Sigmoid colon (tissue), 7 donors: Measurements from ENCODE around the gene SLC39A11. TPM values are rescaled to one million over a fixed set of nuclear protein-coding genes. Genes with fewer than 3 reads are reported as not detected.

ENCODE experiments used
- DNase-seq: peaks from one replicate; pipeline ENCODE4 v3.0.0-alpha.2; 2019
- H3K27ac ChIP-seq, 4 donors: fragments of 200-600 bp; sonication (generic); one replicate each; pipeline ENCODE4 v1.5.1; 2016 to 2019; ENCODE audit warnings: mild to moderate bottlenecking in 1 of 4
- H3K27me3 ChIP-seq, 3 donors: fragments of 200-600 bp; sonication (generic); one replicate each; pipeline ENCODE4 v1.5.1; 2019; ENCODE audit warnings: mild to moderate bottlenecking in 1 of 3
- H3K36me3 ChIP-seq, 4 donors: fragments of 200-600 bp; sonication (generic); one replicate each; pipeline ENCODE4 v1.5.1; 2016 to 2019
- H3K4me1 ChIP-seq, 4 donors: fragments of 200-600 bp; sonication (generic); one replicate each; pipeline ENCODE4 v1.5.1; 2017 to 2019
- H3K4me3 ChIP-seq, 4 donors: fragments of 200-600 bp; sonication (generic); one replicate each; pipeline ENCODE4 v1.5.1; 2017 to 2019; ENCODE audit warnings: mild to moderate bottlenecking in 2 of 4, moderate library complexity in 1 of 4
- H3K9me3 ChIP-seq, 4 donors: fragments of 200-600 bp in 3 of 4; sonication (generic) in 3 of 4; one replicate each; pipeline versions ENCODE4 v1.5.1 to v1.6.1; 2013 to 2019
- CTCF ChIP-seq, 4 experiments: fragments of 450-650 bp in 3 of 4; fragments of 200-600 bp in 1 of 4; IDR thresholded peaks; one replicate each; pipeline ENCODE4 v1.5.1; 2016 to 2019; ENCODE audit warnings: antibody characterized with exemption in 4 of 4, mild to moderate bottlenecking in 3 of 4, moderate library complexity in 2 of 4
- EP300 ChIP-seq, 4 donors: sonication (generic); formaldehyde crosslinking; IDR thresholded peaks; one replicate each; pipeline ENCODE4 v1.6.1; 2017; ENCODE audit warnings: antibody characterized with exemption in 4 of 4
- POLR2A ChIP-seq, 2 donors: fragments of 450-650 bp; IDR thresholded peaks; one replicate each; pipeline ENCODE4 v1.6.1; 2016; ENCODE audit warnings: antibody characterized with exemption in 2 of 2, mild to moderate bottlenecking in 2 of 2, moderate library complexity in 2 of 2
- POLR2AphosphoS5 ChIP-seq, 4 donors: sonication (generic); formaldehyde crosslinking; IDR thresholded peaks; one replicate each; pipeline ENCODE4 v1.6.1; 2017; ENCODE audit warnings: antibody characterized with exemption in 4 of 4
- WGBS, 2 donors: extraction: QIAGEN DNeasy Blood & Tissue Kit; methylation state at CpG; one replicate each; pipeline ENCODE4 v1.1.7; 2013; 5-methylcytosine and 5-hydroxymethylcytosine counted together
- intact Hi-C: fragments of 100-400 bp; cut with DNase I; formaldehyde crosslinking; loops from one replicate; pipeline ENCODE4 v1.15.1; 2023
- polyA plus RNA-seq, 3 donors: library from polyadenylated mRNA; stranded (reverse); fragments of 200-250 nt; gene quantifications; one replicate each; pipeline ENCODE4 v1.2.3, GENCODE V29; 2013
- total RNA-seq, 4 donors: library from RNA; depleted of rRNA; stranded (reverse); fragments of >200 nt; gene quantifications; one replicate each; pipeline ENCODE4 v1.1.0, GENCODE V29; 2016
- donor health status: healthy with polysubstance abuse.
- donor health status: Bipolar disorder and iron deficiency.
- donor health status: healthy.

The SLC39A11 gene
- total and polyA plus RNA-seq, 7 donors = 7.6 to 16.4 (median 8.4) TPM

- no peak for TF ChIP-seq EP300 (IDR thresholded peaks at IDR 0.05)
- no peak for TF ChIP-seq POLR2A (IDR thresholded peaks at IDR 0.05)
- TF ChIP-seq CTCF (IDR thresholded peaks at IDR 0.05) = no peak
- TF ChIP-seq POLR2AphosphoS5 (IDR thresholded peaks at IDR 0.05) = no peak
- intact Hi-C loops = no loop called here
- peaks cover 0 to 4% (median under 1%) of the 10 kb centered on the region in 4 donors for H3K9me3 ChIP-seq
- H3K4me3 ChIP-seq = no peak overlapping the region
- H3K27me3 ChIP-seq = no peaks in the 10 kb centered on the region
- no peak overlapping the region for H3K27ac ChIP-seq
- 96 to 97% methylated on average over 5 of the region's 5 CpGs for WGBS, 2 donors
- no peaks in the 10 kb centered on the region for H3K36me3 ChIP-seq
- H3K4me1 ChIP-seq = no peaks in the 10 kb centered on the region
- DNase-seq = no peak
Measured at GRCh38 chr17:72838068-72838467, 254.4 kb downstream of the SLC39A11 start.

- intact Hi-C loops = no loop called here
- no peaks in the 10 kb centered on the region for H3K27me3 ChIP-seq
- WGBS, 2 donors = 76 to 91% methylated on average over 1 of the region's 1 CpG
Measured at GRCh38 chr17:72837335-72837734, 255.2 kb downstream of the SLC39A11 start.

GRCh38 chr17:72833128-72833765 lies 259.2 kb downstream of the SLC39A11 start:
- no peaks in the 10 kb centered on the region for H3K9me3 ChIP-seq
- intact Hi-C loops = no loop called here
- WGBS, 2 donors = 96% methylated on average over 4 of the region's 4 CpGs
- H3K4me1 ChIP-seq = no peaks in the 10 kb centered on the region
- DNase-seq = no peak
- no peaks in the 10 kb centered on the region for H3K36me3 ChIP-seq
- no peak overlapping the region for H3K4me3 ChIP-seq
- TF ChIP-seq POLR2AphosphoS5 (IDR thresholded peaks at IDR 0.05) (no peak), CTCF (IDR thresholded peaks at IDR 0.05) (no peak), POLR2A (IDR thresholded peaks at IDR 0.05) (no peak), EP300 (IDR thresholded peaks at IDR 0.05) (no peak)
- no peaks in the 10 kb centered on the region for H3K27me3 ChIP-seq
- H3K27ac ChIP-seq = no peak overlapping the region

More at GRCh38 chr17:72837335-72837734, 255.2 kb downstream of the SLC39A11 start:
- Histone ChIP-seq H3K36me3 (no peaks in the 10 kb centered on the region), H3K27ac (no peak overlapping the region), H3K4me3 (no peak overlapping the region), H3K4me1 (no peaks in the 10 kb centered on the region), H3K9me3 (peaks cover 0 to 4% (median under 1%) of the 10 kb centered on the region in 4 donors)
- no peak for DNase-seq
- TF ChIP-seq CTCF (IDR thresholded peaks at IDR 0.05) = no peak
- TF ChIP-seq POLR2A (IDR thresholded peaks at IDR 0.05) = no peak
- no peak for TF ChIP-seq EP300 (IDR thresholded peaks at IDR 0.05)
- TF ChIP-seq POLR2AphosphoS5 (IDR thresholded peaks at IDR 0.05) = no peak

GRCh38 chr17:72832306-72832705 lies 260.2 kb downstream of the SLC39A11 start:
- no peak for DNase-seq
- TF ChIP-seq CTCF (IDR thresholded peaks at IDR 0.05) (no peak), POLR2AphosphoS5 (IDR thresholded peaks at IDR 0.05) (no peak), POLR2A (IDR thresholded peaks at IDR 0.05) (no peak), EP300 (IDR thresholded peaks at IDR 0.05) (no peak)
- no peak overlapping the region for H3K4me3 ChIP-seq
- no peaks in the 10 kb centered on the region for H3K4me1 ChIP-seq
- H3K27me3 ChIP-seq = no peaks in the 10 kb centered on the region
- H3K9me3 ChIP-seq = peaks cover 0 to 3% (median under 1%) of the 10 kb centered on the region in 4 donors
- no peak overlapping the region for H3K27ac ChIP-seq
- intact Hi-C loops = no loop called here
- no peaks in the 10 kb centered on the region for H3K36me3 ChIP-seq
- 95 to 96% methylated on average over 6 of the region's 6 CpGs for WGBS, 2 donors

- H3K9me3 ChIP-seq = peaks cover under 1 to 10% (median 4%) of the 10 kb centered on the region in 4 donors
Measured at GRCh38 chr17:72829883-72830282, 262.6 kb downstream of the SLC39A11 start.

More at GRCh38 chr17:72829883-72830282, 262.6 kb downstream of the SLC39A11 start:
- Histone ChIP-seq H3K36me3 (no peaks in the 10 kb centered on the region), H3K27ac (no peak overlapping the region), H3K4me3 (no peak overlapping the region), H3K27me3 (no peaks in the 10 kb centered on the region), H3K4me1 (no peaks in the 10 kb centered on the region)
- TF ChIP-seq POLR2A (IDR thresholded peaks at IDR 0.05) (no peak), POLR2AphosphoS5 (IDR thresholded peaks at IDR 0.05) (no peak), EP300 (IDR thresholded peaks at IDR 0.05) (no peak), CTCF (IDR thresholded peaks at IDR 0.05) (no peak)
- intact Hi-C loops = no loop called here
- DNase-seq = no peak
- 87 to 95% methylated on average over 4 of the region's 4 CpGs for WGBS, 2 donors
